Sigmoid colon (tissue), 4 donors: ENCODE data around the gene AVPR2.

ENCODE experiments used
- EP300 ChIP-seq, 4 donors: sonication (generic); formaldehyde crosslinking; IDR thresholded peaks; one replicate each; pipeline ENCODE4 v1.6.1; 2017; ENCODE audit warnings: antibody characterized with exemption in 4 of 4
- POLR2A ChIP-seq, 2 donors: fragments of 450-650 bp; IDR thresholded peaks; one replicate each; pipeline ENCODE4 v1.6.1; 2016; ENCODE audit warnings: antibody characterized with exemption in 2 of 2, mild to moderate bottlenecking in 2 of 2, moderate library complexity in 2 of 2
- POLR2AphosphoS5 ChIP-seq, 4 donors: sonication (generic); formaldehyde crosslinking; IDR thresholded peaks; one replicate each; pipeline ENCODE4 v1.6.1; 2017; ENCODE audit warnings: antibody characterized with exemption in 4 of 4
- TF ChIP-seq, protein P1 (sequence below), 4 experiments: fragments of 450-650 bp in 3 of 4; fragments of 200-600 bp in 1 of 4; IDR thresholded peaks; one replicate each; pipeline ENCODE4 v1.5.1; 2016 to 2019; ENCODE audit warnings: antibody characterized with exemption in 4 of 4, mild to moderate bottlenecking in 3 of 4, moderate library complexity in 2 of 4

GRCh38 chrX:153885208-153885787 lies 19.2 kb upstream of the AVPR2 start:
- TF ChIP-seq, protein P1, sequence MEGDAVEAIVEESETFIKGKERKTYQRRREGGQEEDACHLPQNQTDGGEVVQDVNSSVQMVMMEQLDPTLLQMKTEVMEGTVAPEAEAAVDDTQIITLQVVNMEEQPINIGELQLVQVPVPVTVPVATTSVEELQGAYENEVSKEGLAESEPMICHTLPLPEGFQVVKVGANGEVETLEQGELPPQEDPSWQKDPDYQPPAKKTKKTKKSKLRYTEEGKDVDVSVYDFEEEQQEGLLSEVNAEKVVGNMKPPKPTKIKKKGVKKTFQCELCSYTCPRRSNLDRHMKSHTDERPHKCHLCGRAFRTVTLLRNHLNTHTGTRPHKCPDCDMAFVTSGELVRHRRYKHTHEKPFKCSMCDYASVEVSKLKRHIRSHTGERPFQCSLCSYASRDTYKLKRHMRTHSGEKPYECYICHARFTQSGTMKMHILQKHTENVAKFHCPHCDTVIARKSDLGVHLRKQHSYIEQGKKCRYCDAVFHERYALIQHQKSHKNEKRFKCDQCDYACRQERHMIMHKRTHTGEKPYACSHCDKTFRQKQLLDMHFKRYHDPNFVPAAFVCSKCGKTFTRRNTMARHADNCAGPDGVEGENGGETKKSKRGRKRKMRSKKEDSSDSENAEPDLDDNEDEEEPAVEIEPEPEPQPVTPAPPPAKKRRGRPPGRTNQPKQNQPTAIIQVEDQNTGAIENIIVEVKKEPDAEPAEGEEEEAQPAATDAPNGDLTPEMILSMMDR (IDR thresholded peaks at IDR 0.05), result no peak
- TF ChIP-seq POLR2A (IDR thresholded peaks at IDR 0.05) (no peak), EP300 (IDR thresholded peaks at IDR 0.05) (no peak), POLR2AphosphoS5 (IDR thresholded peaks at IDR 0.05) (no peak)
